Stomach smooth muscle (tissue), 2 donors: ENCODE data around the gene SEH1L.
A peak's percentile ranks its signal among the peaks of the same experiment; 100 is the strongest.

Experiments
- H3K27ac ChIP-seq: one replicate; pipeline ENCODE4 v1.7.0; 2013; ENCODE audit warnings: mild to moderate bottlenecking, low read length, inconsistent platforms
- H3K27me3 ChIP-seq, 2 donors: one replicate each; pipeline ENCODE4 v1.7.0; 2013; ENCODE audit warnings: low read length in 2 of 2; ENCODE audit not compliant: insufficient read depth in 2 of 2, control insufficient read depth in 1 of 2
- H3K36me3 ChIP-seq, 2 donors: one replicate each; pipeline ENCODE4 v1.7.0; 2013; ENCODE audit warnings: low read length in 2 of 2; ENCODE audit not compliant: control insufficient read depth in 2 of 2, insufficient read depth in 2 of 2
- H3K4me1 ChIP-seq: one replicate; pipeline ENCODE4 v1.7.0; 2013; ENCODE audit warnings: low read length; ENCODE audit not compliant: control insufficient read depth, insufficient read depth
- H3K4me3 ChIP-seq, 2 donors: one replicate each; pipeline ENCODE4 v1.7.0; 2013; ENCODE audit warnings: low read length in 2 of 2
- H3K9ac ChIP-seq, 2 donors: one replicate each; pipeline ENCODE4 v1.7.0; 2013; ENCODE audit warnings: low read length in 2 of 2, mild to moderate bottlenecking in 1 of 2
- H3K9me3 ChIP-seq, 2 donors: one replicate each; pipeline ENCODE4 v1.7.0; 2013; ENCODE audit warnings: low read length in 2 of 2; ENCODE audit not compliant: control insufficient read depth in 2 of 2
- donor health status: healthy.
- donor health status: Pancreatic carcinoma.

Gene SEH1L

DNA sequence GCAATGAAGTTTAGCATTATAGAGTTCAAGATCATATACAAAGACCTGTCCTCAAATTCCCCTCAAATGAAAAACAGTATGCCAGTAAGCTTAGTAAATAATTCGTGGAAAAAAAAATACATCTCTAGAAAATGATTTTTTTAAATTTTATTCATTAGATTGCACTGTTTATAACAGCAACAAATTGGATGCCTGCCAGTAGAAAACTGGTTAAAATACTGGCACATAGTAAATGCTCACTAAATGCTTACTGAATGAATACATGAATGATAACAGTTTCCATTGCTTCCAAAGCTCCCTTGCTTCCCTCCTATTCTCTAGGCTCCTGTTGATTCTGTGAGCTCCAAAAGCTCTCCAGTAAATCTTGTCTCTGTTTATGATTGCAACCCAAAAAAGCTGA lies 25.5 kb upstream of the SEH1L start:
- Histone ChIP-seq H3K27ac (no peak overlapping the region), H3K9me3 (no peaks in the 10 kb centered on the region), H3K27me3 (peaks cover 0 to 2% of the 10 kb centered on the region in 2 donors), H3K4me3 (no peak overlapping the region), H3K36me3 (no peaks in the 10 kb centered on the region), H3K9ac (no peak overlapping the region), H3K4me1 (no peaks in the 10 kb centered on the region)

DNA sequence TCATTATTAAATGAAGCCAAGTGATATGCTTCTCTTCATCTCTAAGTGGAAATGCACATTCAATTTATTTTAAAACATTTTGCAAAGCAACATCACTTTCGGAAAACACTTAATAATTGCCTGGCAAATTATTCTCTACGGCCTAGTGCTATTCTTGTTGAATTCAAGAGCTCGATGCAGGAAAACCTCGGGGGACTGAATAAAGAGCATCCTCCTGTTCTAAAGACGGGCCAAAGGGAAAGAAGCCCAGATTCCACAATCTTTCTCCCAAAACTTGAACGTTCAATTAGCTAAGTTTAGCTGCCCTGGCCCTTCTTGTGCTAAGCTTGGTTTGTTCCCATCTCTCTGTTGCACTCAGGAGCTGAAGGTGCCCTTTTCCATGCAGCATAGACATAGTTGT lies 23.2 kb upstream of the SEH1L start:
- no peaks in the 10 kb centered on the region for H3K9me3 ChIP-seq
- H3K36me3 ChIP-seq: no peaks in the 10 kb centered on the region
- H3K27ac ChIP-seq: no peak overlapping the region
- H3K27me3 ChIP-seq: peaks cover 0 to 2% of the 10 kb centered on the region in 2 donors
- no peak overlapping the region for H3K4me3 ChIP-seq
- H3K9ac ChIP-seq: no peak overlapping the region
- no peaks in the 10 kb centered on the region for H3K4me1 ChIP-seq

DNA sequence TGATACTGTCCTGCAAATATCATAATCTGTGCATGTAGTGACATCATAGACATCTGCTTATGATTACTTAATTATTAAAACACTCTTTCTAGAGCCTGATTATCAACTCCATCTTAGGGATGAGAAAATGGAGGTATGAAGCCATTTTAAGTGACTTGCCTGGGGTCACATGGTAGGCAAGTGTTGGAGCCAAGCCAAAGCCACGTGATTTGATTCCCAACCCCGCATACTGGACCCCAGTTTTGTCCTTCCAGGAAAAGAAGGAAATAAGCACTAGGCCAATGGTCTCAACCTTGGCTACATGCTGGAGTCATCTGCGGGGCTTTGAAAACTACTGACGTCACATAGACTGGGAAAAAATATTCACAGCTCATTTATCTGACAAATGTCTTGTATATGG lies 19.6 kb upstream of the SEH1L start:
- Histone ChIP-seq H3K27ac (no peak overlapping the region), H3K9ac (no peak overlapping the region), H3K9me3 (no peaks in the 10 kb centered on the region), H3K36me3 (no peaks in the 10 kb centered on the region), H3K4me3 (no peak overlapping the region), H3K4me1 (no peaks in the 10 kb centered on the region), H3K27me3 (no peaks in the 10 kb centered on the region)

DNA sequence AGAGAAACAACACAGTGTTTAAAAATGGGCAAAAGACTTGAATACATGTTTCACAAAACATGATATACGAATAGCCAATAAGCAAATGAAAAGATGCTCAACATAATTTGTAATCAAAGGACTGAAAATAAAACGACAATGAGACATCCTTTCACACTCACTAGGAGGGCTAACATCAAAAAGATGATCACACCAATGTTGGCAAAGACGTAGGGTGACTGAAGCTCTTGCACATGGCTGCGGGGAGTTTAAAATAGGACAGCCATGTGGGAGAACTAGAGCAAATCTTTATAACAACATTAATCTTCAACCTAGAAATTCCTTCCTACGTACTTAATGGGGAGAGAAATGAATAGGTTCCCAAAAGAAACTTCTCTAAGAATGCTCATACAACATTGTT lies 19.2 kb upstream of the SEH1L start:
- H3K9me3 ChIP-seq: no peaks in the 10 kb centered on the region
- H3K4me3 ChIP-seq: no peak overlapping the region
- H3K36me3 ChIP-seq: no peaks in the 10 kb centered on the region
- H3K27ac ChIP-seq: no peak overlapping the region
- no peaks in the 10 kb centered on the region for H3K4me1 ChIP-seq
- H3K9ac ChIP-seq: no peak overlapping the region
- no peaks in the 10 kb centered on the region for H3K27me3 ChIP-seq

DNA sequence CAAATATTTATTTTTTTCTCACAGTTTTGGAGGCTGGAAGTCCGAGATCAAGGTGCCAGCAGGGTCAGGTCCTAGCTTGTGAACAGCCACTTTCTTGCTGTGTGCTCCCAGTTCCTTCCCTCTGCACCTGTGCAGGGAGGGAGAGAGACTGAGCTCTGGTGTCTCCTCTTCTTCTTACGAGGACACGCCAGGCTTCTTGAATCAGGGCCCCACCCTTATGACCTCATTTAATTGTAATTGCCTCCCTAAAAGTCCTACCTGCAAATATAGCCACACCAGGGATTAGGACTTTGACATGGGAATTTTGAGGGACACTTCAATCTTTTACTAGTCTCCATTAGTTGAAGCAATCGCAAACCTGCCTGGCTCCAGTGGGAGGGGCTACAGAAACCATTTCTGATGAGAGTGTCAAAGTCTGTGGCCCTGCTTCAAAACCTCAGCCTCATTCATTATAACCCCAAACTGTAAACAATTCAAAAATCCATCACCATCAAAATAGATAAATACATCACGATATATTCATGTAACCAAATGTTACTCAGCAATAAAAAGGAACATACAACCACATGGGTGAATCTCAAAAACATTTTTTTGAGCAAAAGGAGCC lies 18.2 kb upstream of the SEH1L start:
- H3K9ac ChIP-seq: no peak overlapping the region
- H3K4me3 ChIP-seq: no peak overlapping the region
- no peaks in the 10 kb centered on the region for H3K4me1 ChIP-seq
- no peak overlapping the region for H3K27ac ChIP-seq
- H3K36me3 ChIP-seq: no peaks in the 10 kb centered on the region
- H3K27me3 ChIP-seq: no peaks in the 10 kb centered on the region
- no peaks in the 10 kb centered on the region for H3K9me3 ChIP-seq

DNA sequence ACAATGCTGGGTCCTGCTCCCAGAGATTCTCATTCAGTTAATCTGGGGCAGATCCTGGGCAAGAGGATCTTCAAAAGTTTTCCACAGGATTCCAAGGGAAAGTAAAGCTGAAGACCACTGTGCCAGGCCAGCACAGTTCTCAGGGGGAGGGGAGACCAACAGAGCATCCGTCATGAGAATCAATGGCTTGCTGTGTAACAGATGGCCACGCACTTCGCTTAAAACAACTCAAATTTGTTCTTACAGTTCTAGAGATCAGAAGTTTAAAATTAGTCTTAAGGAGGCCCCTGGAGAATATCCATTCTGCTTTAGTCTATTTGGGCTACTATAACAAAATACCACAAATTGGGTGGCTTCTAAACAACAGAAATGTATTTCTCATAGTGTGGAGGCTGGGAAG lies 17.4 kb upstream of the SEH1L start:
- H3K27ac ChIP-seq: no peak overlapping the region
- no peaks in the 10 kb centered on the region for H3K4me1 ChIP-seq
- H3K27me3 ChIP-seq: no peaks in the 10 kb centered on the region
- H3K9ac ChIP-seq: no peak overlapping the region
- H3K9me3 ChIP-seq: no peaks in the 10 kb centered on the region
- no peaks in the 10 kb centered on the region for H3K36me3 ChIP-seq
- no peak overlapping the region for H3K4me3 ChIP-seq

DNA sequence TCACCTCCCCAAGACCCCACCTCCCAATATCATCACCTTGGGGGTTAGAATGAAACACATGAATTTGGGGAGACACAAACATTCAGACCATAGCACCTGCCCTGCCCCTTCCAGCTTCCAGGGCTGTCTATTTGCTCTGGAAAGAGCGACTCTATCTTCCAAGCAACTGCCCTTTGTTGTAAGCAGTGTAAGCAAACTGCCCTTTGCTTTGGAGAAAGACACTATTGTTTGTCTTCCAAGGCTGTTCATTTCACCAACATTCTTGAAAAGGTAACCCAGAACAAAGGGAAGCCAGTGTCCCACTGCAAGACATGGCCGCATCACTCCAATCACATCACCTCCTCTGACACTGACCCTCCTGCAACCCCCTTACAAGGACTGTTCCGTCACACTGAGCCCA lies 16.9 kb upstream of the SEH1L start:
- no peaks in the 10 kb centered on the region for H3K27me3 ChIP-seq
- H3K4me3 ChIP-seq: no peak overlapping the region
- H3K9ac ChIP-seq: no peak overlapping the region
- no peak overlapping the region for H3K27ac ChIP-seq
- H3K4me1 ChIP-seq: no peaks in the 10 kb centered on the region
- no peaks in the 10 kb centered on the region for H3K9me3 ChIP-seq
- no peaks in the 10 kb centered on the region for H3K36me3 ChIP-seq

DNA sequence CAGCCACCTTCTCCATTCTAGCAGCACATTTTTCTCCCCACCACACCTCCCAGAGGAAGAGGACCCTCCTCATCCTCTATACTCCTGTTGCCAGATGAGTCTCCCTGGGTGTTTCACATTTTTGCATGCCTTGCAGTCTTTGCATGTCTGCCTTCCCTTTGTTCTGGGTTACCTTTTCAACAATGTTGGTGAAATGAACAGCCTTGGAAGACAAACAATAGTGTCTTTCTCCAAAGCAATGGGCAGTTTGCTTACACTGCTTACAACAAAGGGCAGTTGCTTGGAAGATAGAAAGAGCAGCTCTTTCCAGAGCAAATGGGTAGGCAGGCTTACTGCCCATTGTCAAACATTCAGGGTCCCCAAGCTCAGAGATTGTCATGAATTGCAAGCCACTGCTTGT lies 14.5 kb upstream of the SEH1L start:
- Histone ChIP-seq H3K9ac (no peak overlapping the region), H3K4me3 (no peak overlapping the region), H3K36me3 (no peaks in the 10 kb centered on the region), H3K27me3 (no peaks in the 10 kb centered on the region), H3K9me3 (no peaks in the 10 kb centered on the region), H3K4me1 (no peaks in the 10 kb centered on the region), H3K27ac (no peak overlapping the region)

DNA sequence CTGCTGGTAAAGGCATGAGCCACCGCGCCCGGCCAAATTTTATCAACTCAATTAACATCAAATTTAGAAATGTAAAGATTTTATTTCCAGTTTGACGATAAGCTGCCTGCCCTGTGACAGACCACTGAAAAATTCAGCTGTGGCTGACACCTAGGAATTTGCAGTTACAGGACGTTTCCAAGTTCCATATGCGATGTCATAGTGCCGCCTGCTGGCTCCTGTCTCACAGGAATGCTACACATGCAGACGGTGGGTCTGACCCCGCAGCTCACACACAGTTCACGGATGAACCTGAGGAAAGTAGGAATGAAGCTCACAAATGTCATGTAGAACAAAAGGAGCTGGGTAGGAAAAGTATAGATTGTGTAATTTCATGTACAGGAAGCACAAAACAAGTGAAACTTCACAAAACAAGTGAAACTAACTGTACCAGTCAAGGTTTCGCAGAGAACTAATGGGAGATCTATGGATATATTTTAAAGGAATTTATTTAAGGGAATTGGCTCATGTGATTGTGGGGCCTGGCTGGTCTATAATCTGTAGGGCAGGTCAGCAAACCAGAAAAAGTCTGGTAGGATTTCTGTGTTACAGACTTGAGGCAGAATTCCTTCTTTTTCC lies 13.2 kb upstream of the SEH1L start:
- H3K36me3 ChIP-seq: no peaks in the 10 kb centered on the region
- no peaks in the 10 kb centered on the region for H3K27me3 ChIP-seq
- H3K4me1 ChIP-seq: no peaks in the 10 kb centered on the region
- H3K9me3 ChIP-seq: no peaks in the 10 kb centered on the region
- peak overlapping the region in 1 of 2 donors; percentile 0 for H3K9ac ChIP-seq
- peak overlapping the region in 1 of 2 donors; percentile 29 for H3K4me3 ChIP-seq
- no peak overlapping the region for H3K27ac ChIP-seq

DNA sequence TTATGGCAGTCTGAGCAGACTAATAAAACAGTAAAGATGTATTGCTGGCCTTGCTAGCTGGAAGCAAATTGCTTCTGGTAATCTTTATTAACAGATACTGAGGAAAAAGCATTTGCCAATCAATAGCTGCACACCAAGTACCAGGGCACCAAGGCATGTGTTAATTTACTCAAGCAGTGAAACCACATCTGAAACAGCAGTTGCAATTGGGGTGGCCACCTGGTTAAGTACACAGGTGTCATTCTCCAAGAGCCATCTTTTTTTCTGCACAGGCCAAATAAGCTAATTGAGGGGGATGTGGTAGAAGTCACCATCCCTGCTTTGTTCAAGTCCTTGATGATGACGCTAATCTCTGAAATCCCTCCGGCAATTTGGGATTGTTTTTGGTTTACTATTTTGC lies 8.6 kb upstream of the SEH1L start:
- H3K9me3 ChIP-seq: no peaks in the 10 kb centered on the region
- H3K4me1 ChIP-seq: no peaks in the 10 kb centered on the region
- H3K4me3 ChIP-seq: no peak overlapping the region
- H3K27ac ChIP-seq: no peak overlapping the region
- no peaks in the 10 kb centered on the region for H3K36me3 ChIP-seq
- H3K27me3 ChIP-seq: no peaks in the 10 kb centered on the region
- no peak overlapping the region for H3K9ac ChIP-seq

DNA sequence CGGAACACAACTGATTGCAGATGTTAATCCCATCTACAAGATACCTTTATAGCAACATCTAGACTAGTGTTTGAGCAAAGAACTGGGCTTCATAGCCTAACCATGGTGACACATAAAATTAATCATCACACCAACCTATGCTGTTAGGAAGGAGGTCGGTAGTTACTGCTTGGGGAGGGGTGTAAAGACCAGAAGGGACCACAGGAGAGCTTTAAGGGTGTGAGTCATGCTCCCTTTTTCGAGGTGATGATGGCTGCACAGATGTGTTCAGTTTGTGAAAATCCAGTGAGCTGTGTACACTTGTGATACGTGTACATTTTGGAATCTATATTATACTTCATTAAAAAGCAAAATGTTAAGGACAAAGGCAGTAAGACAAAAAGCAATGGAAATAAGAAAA lies 4.6 kb upstream of the SEH1L start:
- Histone ChIP-seq H3K4me3 (no peak overlapping the region), H3K9ac (no peak overlapping the region), H3K36me3 (no peaks in the 10 kb centered on the region), H3K27me3 (no peaks in the 10 kb centered on the region), H3K9me3 (no peaks in the 10 kb centered on the region), H3K27ac (no peak overlapping the region), H3K4me1 (peaks cover 10% of the 10 kb centered on the region)
